HG03354 (cell line): Measurements from ENCODE around the gene CD28.
A peak's percentile ranks its signal among the peaks of the same experiment; 100 is the strongest.

Experiments used
- ATAC-seq: cut with Tn5 transposase; IDR thresholded peaks from one replicate; pipeline ENCODE4 v1.9.1; 2021; ENCODE audit warnings: mild to moderate bottlenecking; ENCODE audit not compliant: unreplicated experiment, poor library complexity, severe bottlenecking

CD28 gene

DNA sequence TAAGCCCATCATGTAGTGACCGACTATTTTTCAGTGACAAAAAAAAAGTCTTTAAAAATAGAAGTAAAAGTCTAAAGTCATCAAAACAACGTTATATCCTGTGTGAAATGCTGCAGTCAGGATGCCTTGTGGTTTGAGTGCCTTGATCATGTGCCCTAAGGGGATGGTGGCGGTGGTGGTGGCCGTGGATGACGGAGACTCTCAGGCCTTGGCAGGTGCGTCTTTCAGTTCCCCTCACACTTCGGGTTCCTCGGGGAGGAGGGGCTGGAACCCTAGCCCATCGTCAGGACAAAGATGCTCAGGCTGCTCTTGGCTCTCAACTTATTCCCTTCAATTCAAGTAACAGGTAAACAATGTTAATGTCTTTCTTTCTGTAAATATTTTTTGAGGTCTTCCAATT, at the start of gene CD28:
Gene CD28 (plus strand): TSS at position 237 of the 400 bp plus-strand sequence. CDS start 58 bp downstream, at position 295.
- ATAC-seq, result peak; percentile 100

DNA sequence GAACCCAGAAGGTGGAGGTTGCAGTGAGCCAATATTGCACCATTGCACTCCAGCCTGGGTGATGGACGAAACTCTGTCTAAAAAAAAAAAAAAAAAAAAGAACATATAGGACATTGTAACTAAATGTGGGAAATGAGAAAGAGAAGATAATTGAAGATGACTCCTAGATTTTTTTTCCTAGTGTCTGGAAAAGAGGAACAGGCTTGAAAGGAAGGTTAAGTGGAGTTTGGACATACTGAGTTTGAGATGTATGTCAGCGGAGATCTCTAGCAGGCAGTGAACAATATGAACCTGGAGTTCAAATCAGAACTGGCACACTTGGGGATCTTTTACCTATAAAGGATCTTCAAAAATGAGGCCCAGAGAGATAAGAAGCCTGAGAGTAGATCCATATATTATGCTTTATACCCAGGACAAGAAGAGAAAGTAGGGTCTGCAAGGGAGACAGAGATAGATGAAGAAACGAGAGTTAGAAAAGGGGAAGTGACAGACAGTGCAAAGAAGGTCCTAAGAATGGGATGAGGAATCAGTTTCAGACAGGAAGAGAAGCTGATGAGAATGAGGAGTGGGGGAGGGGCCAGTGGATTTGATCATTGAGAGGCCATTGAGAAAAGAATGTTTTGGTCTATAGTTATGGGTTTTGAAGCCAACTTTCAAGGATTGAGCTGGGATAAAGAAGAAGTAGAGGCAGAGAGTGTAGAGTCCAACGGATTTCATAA, 46.9 kb upstream of the CD28 start:
- peak; percentile 77 for ATAC-seq

DNA sequence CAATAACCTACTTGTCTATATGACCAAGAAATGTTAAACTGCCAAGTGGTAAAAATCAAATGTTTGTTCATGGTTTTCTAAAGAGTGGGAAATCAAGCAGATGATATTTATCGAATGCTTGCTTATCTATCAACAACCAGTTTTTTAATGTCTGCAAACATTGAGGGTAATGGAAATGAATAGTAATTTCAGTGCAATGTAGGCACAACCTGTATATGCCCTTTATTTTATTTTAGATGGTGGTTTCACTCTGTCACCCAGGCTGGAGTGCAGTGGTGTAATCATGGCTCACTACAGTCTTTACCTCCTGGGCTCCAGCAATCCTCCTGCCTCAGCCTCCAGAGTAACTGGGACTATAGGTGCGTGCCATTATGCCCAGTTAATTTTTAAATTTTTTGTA, 46.0 kb upstream of the CD28 start:
- no peak for ATAC-seq

DNA sequence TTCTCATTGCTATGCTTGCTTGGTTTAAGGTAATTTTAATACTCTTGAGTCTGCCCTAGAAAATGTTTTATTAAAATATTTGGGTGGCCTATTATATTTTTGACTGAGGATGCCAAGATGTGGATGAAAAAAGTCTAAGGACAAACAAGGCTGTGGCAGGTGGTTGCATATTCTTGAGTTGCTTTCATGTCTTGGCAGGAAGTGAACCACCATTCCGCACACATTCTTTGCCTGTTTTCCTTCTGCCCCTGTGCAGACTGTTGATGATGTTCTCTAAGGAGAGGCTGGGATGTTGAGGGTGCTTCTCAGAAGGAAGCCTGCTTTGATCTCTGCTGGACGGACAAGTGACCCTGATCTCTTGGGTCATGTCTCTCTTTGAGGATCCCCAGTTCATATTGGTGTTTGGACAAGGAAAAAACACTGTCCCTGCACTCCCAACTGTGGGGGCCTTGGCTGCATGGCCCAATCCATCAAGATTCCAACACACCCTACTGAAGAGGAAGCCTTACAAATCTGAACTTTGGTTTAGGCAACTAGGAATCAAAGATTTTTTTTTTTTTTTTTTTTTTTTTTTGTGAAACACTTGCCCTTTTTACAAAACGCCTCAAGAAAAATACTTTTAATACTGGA, 45.0 kb upstream of the CD28 start:
- ATAC-seq, result no peak

DNA sequence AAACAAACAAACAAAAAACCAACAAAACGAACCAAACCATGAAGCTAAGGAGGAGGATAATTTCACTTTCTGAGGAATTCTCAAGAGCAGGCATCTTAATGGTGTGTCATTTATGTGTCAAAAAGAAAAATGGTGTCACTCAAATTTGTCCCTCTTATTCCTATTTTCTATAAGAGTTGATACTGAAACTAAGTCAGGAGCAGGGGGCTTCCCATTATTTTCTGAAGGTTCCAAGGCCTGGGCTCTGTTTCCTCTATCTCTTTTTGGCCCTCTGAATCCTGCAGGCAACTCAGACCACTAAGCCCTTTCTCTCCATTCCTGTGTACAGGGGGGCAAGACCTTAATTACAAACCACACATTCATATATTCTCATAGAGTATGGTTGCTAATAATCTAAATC, 44.0 kb upstream of the CD28 start:
- ATAC-seq, result no peak

DNA sequence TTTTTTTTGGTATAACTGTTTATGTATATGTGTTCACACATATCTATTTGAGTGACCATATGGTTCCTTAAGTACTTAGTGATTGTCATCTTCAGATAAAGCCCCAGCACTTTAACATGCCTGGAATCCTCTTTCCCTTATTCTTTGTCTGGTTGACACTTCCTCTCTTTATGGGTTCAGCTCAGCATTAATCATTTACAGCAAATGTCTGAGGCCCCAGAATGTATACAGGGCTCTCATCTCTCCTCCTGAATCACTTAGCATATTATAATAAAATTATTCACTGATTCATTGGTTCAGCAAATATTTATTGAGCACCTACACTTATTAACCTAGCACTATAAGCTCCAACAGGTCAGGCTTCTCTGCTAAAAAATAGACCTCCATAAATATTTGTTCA, 43.5 kb upstream of the CD28 start:
- no peak for ATAC-seq

DNA sequence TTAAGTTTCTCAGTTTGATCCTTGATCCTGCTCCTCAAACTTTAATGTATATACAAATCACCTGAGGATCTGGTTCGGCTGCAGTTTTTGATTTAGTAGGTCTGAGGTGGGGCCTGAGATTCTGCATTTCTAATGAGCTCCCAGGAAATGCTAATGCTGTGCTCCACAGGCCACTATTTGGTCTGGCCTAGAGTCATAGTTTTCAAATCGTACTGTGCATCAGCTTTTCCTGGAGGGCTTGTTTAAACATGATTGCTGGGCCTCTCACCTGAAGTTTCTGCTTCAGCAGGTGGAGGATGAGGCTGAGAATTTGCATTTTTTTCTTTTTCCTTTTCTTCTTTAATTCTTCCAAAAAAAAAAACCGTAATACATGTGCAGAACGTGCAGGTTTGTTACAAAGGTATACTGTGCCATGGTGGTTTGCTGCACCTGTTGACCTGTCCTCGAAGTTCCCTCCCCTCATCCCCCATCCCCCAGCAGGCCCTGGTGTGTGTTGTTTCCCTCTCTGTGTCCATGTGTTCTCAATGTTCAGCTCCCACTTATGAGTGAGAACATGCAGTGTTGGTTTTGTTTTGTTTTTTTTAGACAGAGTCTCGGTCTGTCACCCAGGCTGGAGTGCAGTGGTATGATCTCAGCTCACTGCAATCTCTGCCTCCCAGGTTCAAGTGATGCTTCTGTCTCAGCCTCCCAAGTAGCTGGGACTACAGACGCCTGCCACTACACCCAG, 42.2 kb upstream of the CD28 start:
- no peak for ATAC-seq

DNA sequence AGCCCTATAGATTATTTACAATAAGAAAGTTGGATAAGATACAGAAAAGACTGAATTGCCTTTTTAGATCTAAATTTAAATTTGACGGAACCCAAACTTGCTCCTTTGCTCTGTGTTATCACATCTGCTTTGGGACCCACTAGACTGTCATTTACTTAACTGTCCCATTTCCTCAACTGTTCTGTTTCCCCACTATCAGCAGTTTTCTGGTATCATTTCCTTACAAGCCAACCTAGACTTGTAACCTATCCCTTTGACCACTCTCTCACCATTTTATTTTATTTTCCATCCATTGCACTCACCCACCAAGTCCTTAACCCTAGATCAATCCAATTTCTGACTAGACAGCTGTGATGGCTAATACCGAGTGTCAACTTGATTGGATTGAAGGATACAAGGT, 38.6 kb upstream of the CD28 start:
- no peak for ATAC-seq

DNA sequence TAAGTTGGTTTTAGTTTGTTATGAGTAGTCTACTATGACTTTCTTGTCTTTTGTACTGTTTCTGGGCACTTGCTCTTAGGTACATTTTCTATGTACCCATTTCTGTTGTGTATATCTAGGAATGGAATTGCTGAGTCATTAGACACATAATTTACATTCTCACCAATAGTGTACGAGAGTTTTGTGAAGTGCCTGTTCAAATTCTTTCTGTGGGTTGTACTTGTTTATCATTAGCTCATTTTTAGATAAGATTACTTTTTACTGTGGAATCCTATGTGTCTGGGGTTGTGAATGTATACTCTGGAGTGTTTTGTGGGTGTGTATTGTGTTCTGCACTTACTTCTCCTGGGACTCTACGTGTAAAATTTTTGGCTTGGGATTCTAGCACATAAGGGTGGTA, 36.6 kb upstream of the CD28 start:
- ATAC-seq, result no peak

DNA sequence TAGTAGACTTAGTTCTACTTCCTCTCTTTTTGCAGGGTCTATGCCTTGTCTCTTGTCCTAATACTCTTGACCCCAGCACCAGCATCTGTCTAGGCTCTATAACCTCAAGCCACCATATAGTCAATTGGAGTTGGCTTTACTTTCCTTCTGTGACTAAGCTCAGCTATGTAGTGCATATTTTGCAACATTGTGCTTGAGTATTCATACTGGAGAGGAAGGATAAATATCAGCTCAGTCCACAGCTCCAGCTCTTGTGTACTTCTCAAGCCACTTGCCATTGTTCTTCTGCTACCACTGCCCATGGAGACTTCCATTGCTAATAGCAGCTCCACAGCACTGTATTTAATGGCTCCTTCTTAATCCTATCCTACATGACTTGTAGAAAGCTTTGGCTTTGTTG, 35.5 kb upstream of the CD28 start:
- ATAC-seq, result no peak

DNA sequence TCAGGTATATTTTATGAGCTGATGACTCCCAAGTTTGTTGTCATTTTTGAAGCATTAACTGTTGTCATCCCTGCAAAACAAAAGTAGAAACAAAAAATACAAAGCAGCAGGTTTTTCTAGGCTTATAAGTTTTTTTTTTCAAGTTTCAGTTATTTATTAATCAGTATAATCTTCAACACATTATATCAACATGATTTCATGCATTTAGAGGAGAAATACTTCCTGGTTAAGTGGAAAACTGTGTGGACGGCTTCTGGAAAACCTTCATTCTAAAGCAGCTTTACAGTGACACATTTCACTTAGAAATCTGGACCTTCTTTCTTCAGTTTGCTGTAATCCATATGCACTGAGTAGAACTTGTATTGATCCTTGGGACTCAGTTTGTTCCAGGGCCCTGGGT, 34.6 kb upstream of the CD28 start:
- no peak for ATAC-seq

DNA sequence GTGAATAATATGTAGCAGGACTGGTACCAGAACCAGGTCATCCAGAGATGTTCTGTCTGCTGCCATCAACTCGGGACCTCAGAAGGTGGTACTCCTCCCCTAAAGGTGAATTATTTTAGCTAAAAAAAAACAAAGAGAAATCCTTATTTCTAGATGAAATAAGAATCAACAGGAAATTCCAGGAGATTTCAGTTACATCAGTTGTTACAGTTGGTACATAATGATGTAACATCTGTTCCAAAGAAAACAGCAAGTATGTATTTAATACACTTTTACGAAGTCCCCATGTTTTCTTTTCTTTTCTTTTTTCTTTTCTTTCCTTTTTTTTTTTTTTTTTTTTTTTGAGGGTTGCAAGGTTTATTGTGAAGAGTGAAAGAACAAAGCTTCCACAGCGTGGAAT, 33.6 kb upstream of the CD28 start:
- ATAC-seq, result no peak

DNA sequence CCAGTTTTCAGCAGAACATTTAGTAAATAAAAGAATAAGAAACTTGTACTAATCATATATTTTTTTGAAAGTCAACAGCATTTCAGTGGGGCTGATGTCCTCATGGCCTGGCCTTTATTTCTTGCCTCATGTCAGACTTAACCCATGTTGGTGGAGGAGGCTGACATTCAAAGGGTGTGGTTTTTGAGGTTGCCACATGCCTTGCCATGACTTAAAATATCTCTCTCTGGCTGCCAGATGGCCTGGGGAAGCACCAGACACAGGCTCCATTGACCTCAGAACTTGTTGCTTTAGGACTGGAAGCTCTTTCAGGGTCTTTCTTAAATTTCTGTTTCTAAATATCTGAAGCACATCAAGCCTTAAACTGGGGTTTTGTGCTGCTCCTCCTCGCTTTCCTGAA, 32.5 kb upstream of the CD28 start:
- ATAC-seq, result peak; percentile 99

DNA sequence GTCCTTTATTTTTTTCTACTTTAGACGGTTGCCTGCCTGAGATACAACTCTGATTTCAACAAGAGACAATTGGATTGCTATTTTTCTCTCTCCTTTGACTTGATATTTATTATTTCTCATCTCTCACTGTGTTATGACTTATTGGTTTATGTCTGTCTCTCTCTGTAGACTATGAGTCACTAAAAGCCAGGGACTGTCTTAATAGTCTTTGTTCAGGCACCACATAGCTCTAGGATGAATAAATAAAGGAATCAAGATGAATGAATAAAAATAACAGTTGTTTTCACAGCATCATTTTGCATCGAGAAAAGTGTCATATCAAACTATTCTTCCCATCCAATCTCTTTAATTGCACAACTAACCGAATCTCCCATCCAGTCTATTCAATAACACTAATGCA, 31.4 kb upstream of the CD28 start:
- ATAC-seq, result no peak

DNA sequence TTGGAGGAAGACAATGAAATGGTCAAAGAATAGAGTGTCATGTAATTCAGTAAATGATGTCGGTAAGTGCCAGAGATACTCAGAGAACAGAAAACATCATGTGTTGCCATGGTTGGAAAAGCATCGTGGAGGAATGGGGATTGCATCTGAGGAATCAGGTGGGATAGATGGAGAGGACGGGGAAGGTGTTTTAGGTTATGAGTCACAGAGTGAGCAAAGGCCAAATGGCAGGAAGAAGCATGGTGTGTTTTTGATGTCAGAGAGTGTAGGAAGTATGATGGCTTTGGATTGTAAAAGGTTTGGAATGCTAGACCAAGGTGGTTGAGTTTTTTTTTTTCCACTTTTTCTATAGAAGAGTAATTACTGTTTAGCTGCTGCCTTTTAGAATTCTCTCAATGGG, 27.5 kb upstream of the CD28 start:
- no peak for ATAC-seq

DNA sequence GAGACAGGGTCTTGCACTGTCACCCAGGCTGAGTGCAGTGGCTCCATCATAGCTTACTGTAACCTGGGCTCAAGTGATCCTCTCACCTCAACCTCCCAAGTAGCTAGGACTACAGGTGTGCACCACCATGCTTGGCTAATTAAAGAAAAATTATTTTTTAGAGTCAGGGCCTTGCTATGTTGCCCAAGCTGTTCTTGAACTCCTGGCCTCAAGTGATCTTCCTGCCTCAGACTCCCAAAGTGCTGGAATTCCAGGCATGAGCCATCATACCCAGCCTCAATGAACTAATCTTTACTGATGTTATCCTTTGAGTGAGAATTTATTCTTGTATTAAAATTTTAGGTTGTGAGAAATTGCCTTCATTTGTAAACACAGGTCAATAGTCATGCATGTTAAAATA, 27.0 kb upstream of the CD28 start:
- no peak for ATAC-seq

DNA sequence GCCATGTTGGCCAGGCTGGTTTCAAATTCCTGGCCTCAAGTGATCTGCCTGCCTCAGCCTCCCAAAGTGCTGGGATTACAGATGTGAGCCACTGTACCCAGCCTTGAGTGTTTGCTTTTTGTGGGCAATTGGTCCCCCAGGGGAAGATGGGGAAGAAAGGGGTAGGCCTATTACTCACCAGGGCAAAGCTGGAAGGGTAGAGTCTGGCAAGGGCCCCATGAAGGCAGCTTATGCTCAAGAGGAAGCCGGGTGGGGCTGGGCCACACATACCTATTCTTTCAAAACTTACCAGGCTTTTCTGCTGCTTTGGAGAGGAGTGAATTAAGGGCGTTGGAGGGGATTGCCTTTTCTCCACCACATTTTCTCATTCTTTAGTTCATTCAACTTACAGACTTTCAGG, 24.5 kb upstream of the CD28 start:
- no peak for ATAC-seq

DNA sequence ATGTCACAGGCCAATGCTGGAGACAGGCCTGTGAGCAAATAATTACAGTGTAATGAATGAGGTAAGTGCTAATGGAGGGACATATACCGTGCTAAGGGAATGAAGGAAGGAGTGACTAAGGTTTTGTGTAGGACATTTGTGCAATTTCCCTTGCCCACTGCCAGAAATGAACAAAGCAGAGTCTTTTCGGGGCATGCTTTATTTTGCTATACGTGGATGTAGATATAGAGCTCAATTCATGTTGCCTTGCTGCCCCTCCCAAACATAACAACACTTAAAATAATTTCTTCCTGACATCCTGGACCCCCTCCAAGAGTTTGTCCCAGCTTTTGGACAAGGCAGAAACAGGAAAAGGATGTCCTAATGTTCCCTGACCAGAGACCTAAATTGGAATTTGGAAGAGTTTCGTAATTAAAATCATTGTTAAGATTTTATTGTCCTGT, 23.7 kb upstream of the CD28 start:
- ATAC-seq, result no peak

DNA sequence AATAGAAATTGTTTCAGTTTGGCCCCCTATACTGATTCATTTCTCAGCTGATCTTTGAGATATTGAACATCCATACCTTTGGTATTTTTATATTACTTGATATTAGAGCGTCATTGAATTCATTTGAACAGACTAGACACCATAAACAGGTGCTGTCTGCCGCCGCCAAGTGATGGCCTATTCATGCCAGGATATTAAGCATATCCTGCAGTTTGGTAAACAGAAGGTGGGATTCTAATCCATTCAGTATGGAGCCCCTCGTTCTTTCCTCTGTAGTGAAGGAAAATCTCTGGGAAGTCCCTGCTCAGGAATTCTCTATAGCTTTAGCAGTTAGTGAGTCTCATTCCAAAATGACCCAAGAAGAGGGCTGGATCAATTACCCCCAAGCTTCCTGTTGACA, 23.0 kb upstream of the CD28 start:
- ATAC-seq, result no peak

DNA sequence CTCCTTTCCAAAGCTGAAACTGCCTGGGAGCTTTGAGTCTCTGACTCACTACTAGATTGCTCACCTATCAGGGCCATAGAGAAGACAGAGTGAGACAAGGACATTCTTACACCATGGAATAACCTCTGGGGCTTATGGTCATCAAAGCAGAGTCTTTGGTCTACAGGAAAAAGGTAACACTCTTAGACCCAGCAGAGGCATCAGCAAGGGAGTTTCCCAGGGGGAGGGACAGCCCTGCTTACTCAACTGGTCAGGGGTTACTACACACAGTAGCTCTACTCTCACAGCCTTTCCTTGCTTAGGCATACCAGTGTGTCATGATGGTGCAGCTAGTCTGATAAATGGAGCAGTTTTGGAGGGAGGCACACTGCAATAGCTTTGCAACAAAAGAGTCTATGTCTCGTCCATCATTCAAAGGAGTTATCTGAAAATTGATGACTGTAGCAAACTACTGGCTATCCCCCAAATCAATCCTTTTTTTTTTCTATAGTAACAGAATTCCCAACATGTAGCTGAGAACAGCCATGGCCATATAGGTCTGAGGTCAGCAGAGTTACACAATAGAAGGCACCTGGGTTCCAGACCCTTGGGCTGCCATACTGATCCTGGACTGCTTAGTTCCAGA, 22.4 kb upstream of the CD28 start:
- ATAC-seq, result peak; percentile 80
